T-helper 2 cell treated with Interferon-gamma antibody and Interleukin-4, amounts not matched to agents 100 ng/mL and 5 ng/mL, for 36 hours (primary cell): ENCODE results near the gene STARD5. TPM values are rescaled to one million over a fixed set of nuclear protein-coding genes. Genes with fewer than 3 reads are reported as not detected.
"Not testable (repeated sequence)": the region's sequence is repeated elsewhere in the genome, so short reads cannot be mapped to it uniquely, and the experiment has no call there.

ENCODE experiments used
- intact Hi-C: fragments of 100-400 bp; cut with micrococcal nuclease; formaldehyde crosslinking; loops from one replicate; pipeline ENCODE4 v1.15.1; 2023
- total RNA-seq: library from RNA; stranded (reverse); gene quantifications from 2 replicates; pipeline ENCODE4 v1.2.3, GENCODE V29; 2022

STARD5 gene, protein sequence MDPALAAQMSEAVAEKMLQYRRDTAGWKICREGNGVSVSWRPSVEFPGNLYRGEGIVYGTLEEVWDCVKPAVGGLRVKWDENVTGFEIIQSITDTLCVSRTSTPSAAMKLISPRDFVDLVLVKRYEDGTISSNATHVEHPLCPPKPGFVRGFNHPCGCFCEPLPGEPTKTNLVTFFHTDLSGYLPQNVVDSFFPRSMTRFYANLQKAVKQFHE
- 3.1 and 3.2 TPM in 2 replicates for total RNA-seq

DNA sequence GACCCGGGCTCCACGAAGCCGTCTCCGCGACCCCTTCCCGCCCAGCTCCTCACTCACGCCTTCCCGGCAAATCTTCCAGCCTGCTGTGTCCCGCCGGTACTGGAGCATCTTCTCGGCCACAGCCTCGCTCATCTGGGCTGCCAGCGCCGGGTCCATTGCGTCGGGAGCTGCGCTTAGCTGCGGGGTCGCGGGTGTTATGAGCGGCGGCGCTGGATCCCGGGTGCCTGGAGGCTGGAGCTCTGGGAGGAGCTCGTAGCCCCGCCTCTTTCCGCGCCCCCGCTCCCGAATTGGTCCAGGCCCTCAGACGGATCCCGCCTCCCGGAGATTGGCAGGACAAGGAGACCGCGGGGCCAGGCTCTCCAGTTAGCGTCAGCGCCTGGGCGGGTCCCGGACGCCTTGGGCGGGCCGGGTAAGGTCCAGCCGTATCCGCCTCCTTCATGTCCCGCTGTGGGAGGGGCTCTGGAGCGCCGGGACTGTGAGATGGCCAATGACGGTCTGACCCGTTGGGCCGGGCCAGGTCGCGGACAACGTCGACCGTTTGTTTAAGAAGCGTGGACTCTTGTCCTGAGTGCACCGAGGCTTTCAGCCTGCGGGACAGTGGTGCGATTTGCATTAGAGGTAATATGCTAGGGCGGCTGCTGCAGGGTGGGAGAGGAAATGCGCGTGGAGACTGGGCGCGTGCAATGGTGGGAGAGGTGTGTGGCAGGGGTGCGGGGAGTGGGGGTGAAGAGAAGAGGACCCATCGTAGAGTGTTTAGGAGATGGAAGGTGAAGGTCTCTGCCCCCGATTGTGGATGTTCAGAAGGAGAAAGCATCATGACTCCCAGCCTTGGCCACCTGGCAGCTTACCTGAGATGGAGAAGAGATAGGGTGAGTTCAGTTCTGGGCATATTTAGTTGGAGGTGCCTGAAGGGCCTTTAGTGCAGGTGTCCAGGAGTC is at the start of gene STARD5:
Gene STARD5 (minus strand): TSS at position 198 of the 938 bp plus-strand sequence. CDS start 42 bp downstream, at position 156.
- intact Hi-C loops = loop anchor here (1.0 to 10.0 kb wide), 5 partner anchors 28 to 1172 kb away; partner anchors contain the start of genes EFL1, FAH, MEX3B and SAXO2

- intact Hi-C loops = no loop called here
Measured at GRCh38 chr15:81373176-81373575, 49.2 kb upstream of the STARD5 start.

DNA sequence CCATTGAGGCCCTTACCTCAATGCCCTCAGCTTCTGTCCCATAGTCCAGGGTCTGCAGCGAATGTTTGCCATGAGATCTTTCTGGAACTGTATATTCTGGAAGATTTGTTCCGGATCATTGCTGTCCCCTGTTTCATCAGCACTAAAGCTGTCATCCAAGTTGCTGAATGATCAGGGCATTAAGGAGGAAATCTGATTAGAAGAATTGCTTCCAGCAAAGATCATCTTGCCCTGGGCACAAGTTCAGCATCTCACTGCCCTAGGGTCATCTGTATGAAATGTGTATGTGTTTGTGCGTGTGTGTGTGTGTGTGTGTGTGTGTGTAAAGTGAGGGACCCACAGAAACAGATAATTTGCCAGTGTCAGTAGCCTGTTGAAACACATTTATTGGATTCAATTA is 48.6 kb upstream of the STARD5 start:
- intact Hi-C loops = no loop called here

DNA sequence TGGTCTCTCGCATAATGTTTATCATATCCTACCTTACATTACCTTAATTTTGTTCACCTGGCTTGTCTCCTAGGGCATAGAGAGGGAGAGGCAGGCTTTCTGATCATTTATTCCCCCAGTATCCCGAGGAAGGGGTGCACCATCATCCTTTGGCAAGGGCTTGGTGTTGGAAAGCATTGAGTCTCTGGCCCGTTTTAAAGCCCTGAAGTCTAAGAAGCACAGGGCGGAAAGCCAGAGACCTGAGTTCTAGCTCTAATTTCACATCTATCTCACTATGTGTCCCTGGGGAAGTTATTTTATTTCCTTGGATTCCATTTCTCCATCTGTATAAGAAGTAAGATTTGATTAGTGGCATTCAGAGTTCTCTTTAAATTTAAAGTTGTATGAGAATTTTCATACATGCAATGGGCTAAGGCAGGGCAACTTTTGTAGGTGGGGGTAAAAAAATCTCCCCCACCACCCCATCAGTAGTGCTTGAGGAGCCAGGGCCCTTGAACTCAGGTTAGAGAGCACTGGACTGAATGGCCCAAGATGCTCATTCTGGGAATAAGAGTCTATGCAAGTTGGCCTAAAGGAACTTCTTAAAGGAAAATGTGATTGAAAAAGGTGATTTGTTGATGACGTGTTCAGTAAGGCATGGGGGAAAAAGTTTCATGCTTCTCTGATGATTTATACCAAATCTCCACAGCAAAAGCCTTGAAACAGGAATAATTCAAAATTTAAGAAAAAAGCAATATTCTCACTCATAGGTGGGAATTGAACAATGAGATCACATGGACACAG is 40.0 kb upstream of the STARD5 start:
- intact Hi-C loops = no loop called here

GRCh38 chr15:81363276-81363675 is 39.3 kb upstream of the STARD5 start:
- intact Hi-C loops = no loop called here

DNA sequence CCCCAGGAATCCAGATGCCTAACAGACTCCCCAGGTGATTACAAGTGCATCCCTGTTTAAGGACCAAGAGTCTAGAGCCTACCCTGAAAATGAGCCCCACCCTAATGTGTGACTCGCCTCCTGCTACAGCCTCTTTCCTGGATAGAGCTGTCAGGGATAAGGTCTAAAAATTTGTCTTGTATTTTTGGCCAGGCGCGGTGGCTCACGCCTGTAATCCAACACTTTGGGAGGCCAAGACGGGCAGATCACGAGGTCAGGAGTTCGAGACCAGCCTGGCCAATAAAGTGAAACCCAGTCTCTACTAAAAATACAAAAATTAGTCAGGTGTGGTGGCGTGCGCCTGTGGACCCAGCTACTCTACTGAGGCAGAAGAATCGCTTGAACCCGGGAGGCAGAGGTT is 38.8 kb upstream of the STARD5 start:
- intact Hi-C loops = no loop called here

- intact Hi-C loops = no loop called here
Measured at GRCh38 chr15:81361891-81362290, 38.0 kb upstream of the STARD5 start.

- intact Hi-C loops = no loop called here
Measured at GRCh38 chr15:81360491-81360890, 36.5 kb upstream of the STARD5 start.

DNA sequence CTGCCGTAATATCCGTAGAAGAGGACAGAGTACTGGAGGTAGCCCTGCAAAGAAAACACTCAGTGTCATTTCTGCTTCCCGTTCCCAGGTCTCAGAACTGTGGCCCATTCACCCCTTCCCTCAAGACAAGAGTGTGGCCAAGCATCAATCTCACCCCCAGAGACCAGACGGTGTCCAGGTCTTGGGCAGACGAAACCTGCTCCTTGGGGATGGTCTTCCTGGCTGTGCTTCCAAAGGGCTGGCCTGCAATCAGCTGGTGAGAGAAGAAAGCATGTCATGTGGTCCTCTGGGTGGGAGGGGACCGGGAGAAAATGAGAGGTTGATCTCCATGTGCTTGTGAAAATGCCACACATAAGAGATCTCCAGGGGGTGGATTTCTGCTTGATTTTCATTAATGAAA is 34.3 kb upstream of the STARD5 start:
- intact Hi-C loops = no loop called here

GRCh38 chr15:81357180-81357686 is 33.3 kb upstream of the STARD5 start:
- intact Hi-C loops = no loop called here

- intact Hi-C loops = no loop called here
Measured at GRCh38 chr15:81356252-81356651, 32.3 kb upstream of the STARD5 start.

DNA sequence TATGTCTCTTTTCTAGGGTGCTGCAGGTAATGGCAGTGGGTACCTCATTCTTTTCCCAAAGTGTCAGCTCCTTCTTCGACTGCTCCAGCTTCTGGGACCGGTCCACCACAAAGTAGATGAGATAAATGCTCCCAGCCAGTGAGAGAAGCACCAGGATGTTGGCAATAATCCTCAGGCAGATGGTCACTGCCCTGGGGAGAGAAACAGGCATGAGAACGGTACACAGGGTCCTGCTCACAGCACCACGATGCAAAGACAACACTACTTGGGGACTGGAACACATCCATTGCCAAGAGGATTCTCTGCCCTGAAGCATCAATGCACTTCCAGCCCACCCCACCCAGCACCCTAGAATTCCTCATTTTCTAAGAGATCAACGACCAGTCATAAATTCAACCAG is 27.7 kb upstream of the STARD5 start:
- intact Hi-C loops = no loop called here

DNA sequence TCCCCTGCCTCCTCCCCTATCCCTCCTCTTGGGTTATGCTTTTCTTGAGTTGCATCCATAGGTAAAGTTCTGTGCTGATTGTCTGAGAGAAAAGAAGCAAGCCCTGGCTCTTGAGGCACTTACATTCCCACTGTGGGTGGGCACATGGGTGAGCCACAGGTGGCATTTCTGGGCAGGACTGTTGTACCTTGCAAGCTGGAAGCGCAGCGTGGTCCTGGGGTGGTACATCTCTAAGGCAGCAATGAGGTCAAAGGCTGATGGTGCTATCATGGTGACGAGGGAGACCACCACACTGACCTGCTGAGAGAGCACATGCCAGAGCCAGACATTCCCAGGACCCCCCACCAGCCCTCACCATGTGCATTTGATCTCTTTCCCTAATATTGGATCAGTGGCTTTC is 25.3 kb upstream of the STARD5 start:
- intact Hi-C loops = no loop called here

DNA sequence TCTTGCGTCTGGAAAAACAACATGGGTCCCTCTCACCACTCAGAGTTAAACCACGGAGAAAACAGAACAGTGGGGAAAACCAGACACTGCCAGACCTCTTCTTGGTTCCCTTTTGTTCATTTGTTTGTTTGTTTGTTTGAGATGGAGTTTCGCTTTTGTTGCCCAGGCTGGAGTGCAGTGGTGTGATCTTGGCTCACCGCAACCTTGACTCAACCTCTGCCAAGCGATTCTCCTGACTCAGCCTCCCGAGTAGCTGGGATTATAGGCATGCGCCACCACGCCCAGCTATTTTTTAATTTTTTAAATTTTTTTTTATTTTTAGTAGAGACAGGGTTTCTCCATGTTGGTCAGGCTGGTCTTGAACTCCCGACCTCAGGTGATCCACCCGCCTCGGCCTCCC is 24.8 kb upstream of the STARD5 start:
- intact Hi-C loops = not testable (repeated sequence)

- intact Hi-C loops = no loop called here
Measured at GRCh38 chr15:81347910-81348309, 24.0 kb upstream of the STARD5 start.

GRCh38 chr15:81346611-81347010 is 22.7 kb upstream of the STARD5 start:
- intact Hi-C loops = no loop called here

DNA sequence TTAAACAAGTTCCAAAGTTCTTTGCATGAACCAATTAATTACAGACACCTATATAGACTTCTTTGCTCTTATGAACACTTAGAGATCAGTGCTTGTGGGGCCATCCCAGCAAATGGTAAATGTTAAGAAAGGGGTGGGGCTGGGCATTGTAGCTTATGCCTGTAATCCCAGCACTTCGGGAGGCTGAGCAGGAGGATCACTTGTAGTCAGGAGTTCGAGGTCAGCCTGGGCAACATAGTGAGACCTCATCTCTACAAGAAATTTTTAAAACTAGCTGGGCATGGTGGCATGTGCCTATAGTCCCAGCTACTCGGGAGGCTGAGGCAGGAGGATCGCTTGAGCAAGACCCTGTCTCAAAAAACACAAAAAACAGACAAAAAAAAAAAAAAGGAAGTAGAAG is 19.4 kb upstream of the STARD5 start:
- intact Hi-C loops = no loop called here

- intact Hi-C loops = no loop called here
Measured at GRCh38 chr15:81341351-81341750, 17.4 kb upstream of the STARD5 start.

- intact Hi-C loops = no loop called here
Measured at GRCh38 chr15:81339851-81340250, 15.9 kb upstream of the STARD5 start.

GRCh38 chr15:81339321-81339720 is 15.4 kb upstream of the STARD5 start:
- intact Hi-C loops = no loop called here

- intact Hi-C loops = no loop called here
Measured at GRCh38 chr15:81338170-81339007, 14.4 kb upstream of the STARD5 start.
